ENCODE results near the gene RXFP2.

DNA sequence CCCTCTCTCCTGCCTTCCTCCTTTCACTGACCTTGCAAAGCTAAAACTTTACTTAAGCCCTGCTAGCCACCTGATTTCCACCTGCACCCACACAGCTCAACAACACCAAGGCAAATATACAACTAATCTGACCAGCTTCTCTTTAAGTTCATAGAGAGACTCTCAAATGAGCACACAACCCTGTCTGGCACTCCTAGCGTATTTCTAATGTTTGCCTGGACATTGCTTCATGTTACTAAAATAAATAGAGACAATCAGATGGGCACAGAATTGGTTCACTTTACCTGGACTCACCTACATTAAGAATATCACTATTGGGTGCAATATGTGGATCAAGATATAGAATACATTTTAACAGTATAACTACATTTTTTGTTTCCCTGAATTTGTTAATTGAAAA, 33.2 kb upstream of the RXFP2 start:
- TF ChIP-seq, protein P1, sequence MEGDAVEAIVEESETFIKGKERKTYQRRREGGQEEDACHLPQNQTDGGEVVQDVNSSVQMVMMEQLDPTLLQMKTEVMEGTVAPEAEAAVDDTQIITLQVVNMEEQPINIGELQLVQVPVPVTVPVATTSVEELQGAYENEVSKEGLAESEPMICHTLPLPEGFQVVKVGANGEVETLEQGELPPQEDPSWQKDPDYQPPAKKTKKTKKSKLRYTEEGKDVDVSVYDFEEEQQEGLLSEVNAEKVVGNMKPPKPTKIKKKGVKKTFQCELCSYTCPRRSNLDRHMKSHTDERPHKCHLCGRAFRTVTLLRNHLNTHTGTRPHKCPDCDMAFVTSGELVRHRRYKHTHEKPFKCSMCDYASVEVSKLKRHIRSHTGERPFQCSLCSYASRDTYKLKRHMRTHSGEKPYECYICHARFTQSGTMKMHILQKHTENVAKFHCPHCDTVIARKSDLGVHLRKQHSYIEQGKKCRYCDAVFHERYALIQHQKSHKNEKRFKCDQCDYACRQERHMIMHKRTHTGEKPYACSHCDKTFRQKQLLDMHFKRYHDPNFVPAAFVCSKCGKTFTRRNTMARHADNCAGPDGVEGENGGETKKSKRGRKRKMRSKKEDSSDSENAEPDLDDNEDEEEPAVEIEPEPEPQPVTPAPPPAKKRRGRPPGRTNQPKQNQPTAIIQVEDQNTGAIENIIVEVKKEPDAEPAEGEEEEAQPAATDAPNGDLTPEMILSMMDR (IDR thresholded peaks at IDR 0.05), result no peak
- TF ChIP-seq, protein P2, sequence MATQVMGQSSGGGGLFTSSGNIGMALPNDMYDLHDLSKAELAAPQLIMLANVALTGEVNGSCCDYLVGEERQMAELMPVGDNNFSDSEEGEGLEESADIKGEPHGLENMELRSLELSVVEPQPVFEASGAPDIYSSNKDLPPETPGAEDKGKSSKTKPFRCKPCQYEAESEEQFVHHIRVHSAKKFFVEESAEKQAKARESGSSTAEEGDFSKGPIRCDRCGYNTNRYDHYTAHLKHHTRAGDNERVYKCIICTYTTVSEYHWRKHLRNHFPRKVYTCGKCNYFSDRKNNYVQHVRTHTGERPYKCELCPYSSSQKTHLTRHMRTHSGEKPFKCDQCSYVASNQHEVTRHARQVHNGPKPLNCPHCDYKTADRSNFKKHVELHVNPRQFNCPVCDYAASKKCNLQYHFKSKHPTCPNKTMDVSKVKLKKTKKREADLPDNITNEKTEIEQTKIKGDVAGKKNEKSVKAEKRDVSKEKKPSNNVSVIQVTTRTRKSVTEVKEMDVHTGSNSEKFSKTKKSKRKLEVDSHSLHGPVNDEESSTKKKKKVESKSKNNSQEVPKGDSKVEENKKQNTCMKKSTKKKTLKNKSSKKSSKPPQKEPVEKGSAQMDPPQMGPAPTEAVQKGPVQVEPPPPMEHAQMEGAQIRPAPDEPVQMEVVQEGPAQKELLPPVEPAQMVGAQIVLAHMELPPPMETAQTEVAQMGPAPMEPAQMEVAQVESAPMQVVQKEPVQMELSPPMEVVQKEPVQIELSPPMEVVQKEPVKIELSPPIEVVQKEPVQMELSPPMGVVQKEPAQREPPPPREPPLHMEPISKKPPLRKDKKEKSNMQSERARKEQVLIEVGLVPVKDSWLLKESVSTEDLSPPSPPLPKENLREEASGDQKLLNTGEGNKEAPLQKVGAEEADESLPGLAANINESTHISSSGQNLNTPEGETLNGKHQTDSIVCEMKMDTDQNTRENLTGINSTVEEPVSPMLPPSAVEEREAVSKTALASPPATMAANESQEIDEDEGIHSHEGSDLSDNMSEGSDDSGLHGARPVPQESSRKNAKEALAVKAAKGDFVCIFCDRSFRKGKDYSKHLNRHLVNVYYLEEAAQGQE (IDR thresholded peaks at IDR 0.05; ENCODE audit: low read depth, low read length), result no peak
- TF ChIP-seq TAF1 (IDR thresholded peaks at IDR 0.05; ENCODE audit: borderline replicate concordance, low read depth, low read length), result no peak
- TF ChIP-seq EZH2phosphoT487 (IDR thresholded peaks at IDR 0.05; ENCODE audit: borderline replicate concordance, low read depth), result no peak
- TF ChIP-seq POLR2AphosphoS5 (IDR thresholded peaks at IDR 0.05; ENCODE audit: low read depth, low read length), result no peak
- TF ChIP-seq TEAD4 (IDR thresholded peaks at IDR 0.05; ENCODE audit: borderline replicate concordance, insufficient read depth), result no peak

Data from SK-N-SH (cell line).